22Rv1 (cell line): Measurements from ENCODE around the gene SLMAP.

Experiments
- H3K27ac ChIP-seq: fragments of 450-650 bp; 2 replicates; pipeline ENCODE4 v1.5.1; 2017
- CTCF ChIP-seq: fragments of 450-650 bp; IDR thresholded peaks from 2 replicates; pipeline ENCODE4 v1.5.1; 2017; ENCODE audit warnings: mild to moderate bottlenecking
- ZFX ChIP-seq: fragments of 450-650 bp; IDR thresholded peaks from 2 replicates; pipeline ENCODE4 v1.6.1; 2017; ENCODE audit warnings: antibody characterized with exemption, borderline replicate concordance

The SLMAP gene

DNA sequence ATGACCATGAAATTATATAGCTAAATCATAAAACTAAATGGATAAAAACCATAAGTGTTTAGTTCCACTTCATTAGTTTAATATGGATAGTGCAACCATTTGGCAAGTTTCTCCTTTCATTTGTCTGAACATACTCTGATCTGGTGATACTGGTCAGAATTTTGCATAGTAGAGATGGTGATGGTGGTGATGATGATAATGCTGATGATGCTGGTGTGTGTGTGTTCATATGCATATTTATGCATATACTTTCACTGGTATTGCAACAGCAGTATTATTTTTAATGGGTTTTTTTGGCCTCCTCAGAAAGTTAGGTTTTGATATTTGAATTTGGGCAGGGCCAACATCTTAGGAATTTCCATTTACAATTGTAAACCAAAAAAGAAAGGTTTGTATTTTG, 76.4 kb downstream of the SLMAP start:
- H3K27ac ChIP-seq, result no peak overlapping the region
- no peak for TF ChIP-seq ZFX
- TF ChIP-seq CTCF, result no peak

GRCh38 chr3:57832900-57833313, 76.8 kb downstream of the SLMAP start:
- TF ChIP-seq CTCF (no peak), ZFX (no peak)
- no peak overlapping the region for H3K27ac ChIP-seq

GRCh38 chr3:57833763-57834162, 77.7 kb downstream of the SLMAP start:
- TF ChIP-seq ZFX (no peak), CTCF (no peak)
- no peak overlapping the region for H3K27ac ChIP-seq

DNA sequence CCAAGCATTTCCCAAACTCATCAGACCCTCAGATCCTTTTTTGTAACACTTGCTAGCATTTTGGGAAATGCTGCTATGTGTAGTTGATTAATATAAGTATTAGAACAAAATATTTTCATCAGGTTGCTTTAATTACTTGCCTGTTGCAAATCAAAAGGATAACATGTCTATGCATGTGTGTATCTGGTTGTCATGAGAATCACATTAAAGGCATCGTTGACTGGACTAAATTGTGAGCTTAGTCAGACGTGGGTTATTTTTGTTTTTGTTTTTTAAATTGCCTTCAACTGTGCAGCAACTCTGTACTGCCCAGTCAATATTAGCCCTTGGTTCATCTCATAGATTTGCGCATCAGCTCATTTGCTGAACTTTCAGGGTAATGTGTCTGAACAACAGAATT, 81.6 kb downstream of the SLMAP start:
- no peak overlapping the region for H3K27ac ChIP-seq
- TF ChIP-seq ZFX (no peak), CTCF (no peak)

- no peak overlapping the region for H3K27ac ChIP-seq
- TF ChIP-seq ZFX, result no peak
- no peak for TF ChIP-seq CTCF
Measured at GRCh38 chr3:57838627-57839026, 82.5 kb downstream of the SLMAP start.

DNA sequence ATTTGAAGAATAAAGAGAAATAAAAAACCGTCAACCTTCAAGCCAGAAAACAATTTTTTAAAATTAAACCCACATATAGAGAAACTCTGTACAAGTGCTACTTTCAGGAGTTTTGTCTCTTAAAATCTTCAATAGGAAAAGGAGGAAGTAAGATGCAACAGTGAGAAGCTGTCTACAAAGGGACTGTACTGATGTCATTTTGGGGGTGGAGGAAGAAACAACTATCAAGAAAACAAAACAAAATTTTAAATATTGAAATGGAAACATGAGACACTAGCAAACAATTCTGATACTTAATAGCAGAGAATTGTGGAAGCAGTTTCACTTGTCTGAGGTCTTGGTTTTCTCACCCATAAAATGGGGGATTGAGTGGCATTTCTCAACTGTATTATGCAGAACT, 84.4 kb downstream of the SLMAP start:
- TF ChIP-seq ZFX, result no peak
- no peak for TF ChIP-seq CTCF
- H3K27ac ChIP-seq, result no peak overlapping the region

DNA sequence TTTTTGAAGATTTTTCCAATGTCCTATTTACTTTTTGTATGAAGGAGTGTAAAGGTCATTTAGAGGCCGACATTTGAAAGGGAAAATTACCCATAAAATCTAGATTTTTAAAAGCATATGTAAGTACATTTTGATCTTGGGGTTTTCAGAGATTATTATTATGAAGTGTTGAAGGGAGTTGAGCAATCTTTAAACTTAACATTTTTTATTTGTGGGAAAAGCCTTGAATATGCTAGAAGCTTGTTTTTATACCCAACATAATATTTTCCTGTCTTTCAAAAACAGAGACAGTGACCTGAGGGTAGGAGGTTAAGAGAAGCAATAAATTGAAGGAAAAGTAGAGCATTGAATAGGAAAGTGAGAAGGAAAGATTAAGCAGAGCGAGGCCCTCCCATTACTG, 85.7 kb downstream of the SLMAP start:
- TF ChIP-seq CTCF (no peak), ZFX (no peak)
- no peak overlapping the region for H3K27ac ChIP-seq
